DND-41 (cell line): ENCODE data around the gene GATA3.

Source experiments
- CTCF ChIP-seq: IDR thresholded peaks from 2 replicates; pipeline ENCODE4 v1.5.1; 2012; ENCODE audit warnings: borderline replicate concordance, low read length, moderate library complexity, mild to moderate bottlenecking; ENCODE audit not compliant: poor library complexity, severe bottlenecking; ENCODE audit errors: extremely low read depth
- EZH2 ChIP-seq: IDR thresholded peaks from 3 replicates; pipeline ENCODE4 v1.6.1; 2012; ENCODE audit warnings: borderline replicate concordance, low read depth, mild to moderate bottlenecking, moderate library complexity, low read length, inconsistent platforms; ENCODE audit not compliant: severe bottlenecking

DNA sequence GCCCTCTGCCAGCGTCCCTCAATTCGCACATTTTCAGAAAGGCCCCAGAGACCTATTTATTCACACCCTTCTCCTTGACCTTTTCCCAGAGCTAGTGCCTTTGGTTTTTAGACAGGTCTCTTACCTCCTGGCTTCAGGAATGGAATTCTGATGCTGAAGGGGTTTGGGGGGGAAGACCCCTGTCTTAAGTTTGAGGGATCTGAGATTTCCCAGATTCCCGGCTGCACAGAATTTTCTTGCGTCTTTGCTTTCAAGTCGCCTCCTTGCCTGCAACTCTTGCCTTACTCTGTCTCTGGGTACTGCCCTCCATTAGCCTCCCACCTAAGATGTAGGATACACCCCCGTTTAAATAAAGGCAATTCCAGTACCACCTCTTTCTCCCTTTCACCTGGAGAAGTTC, 1.9 kb downstream of the GATA3 start:
- TF ChIP-seq CTCF = no peak
- TF ChIP-seq EZH2 = no peak
